Neural progenitor cell (in vitro differentiated cells): Measurements from ENCODE around the gene RNF114.

Experiments used
- CTCF ChIP-seq: fragments of 200-600 bp; sonication (generic); IDR thresholded peaks from 2 replicates; pipeline ENCODE4 v1.5.1; 2017; ENCODE audit warnings: antibody characterized with exemption, mild to moderate bottlenecking
- EZH2phosphoT487 ChIP-seq: fragments of 200-600 bp; sonication (generic); IDR thresholded peaks from 2 replicates; pipeline ENCODE4 v1.6.1; 2017; ENCODE audit warnings: antibody characterized with exemption

- TF ChIP-seq CTCF, result no peak
- no peak for TF ChIP-seq EZH2phosphoT487
Measured at GRCh38 chr20:49970498-49970897, 34.3 kb downstream of the RNF114 start.
